Lower leg skin (tissue), 3 donors: Measurements from ENCODE around the gene TMEM127.

Experiments
- CTCF ChIP-seq, 3 donors: fragments of 450-650 bp; IDR thresholded peaks; one replicate each; pipeline ENCODE4 v1.5.1; 2016; ENCODE audit warnings: antibody characterized with exemption in 3 of 3, mild to moderate bottlenecking in 3 of 3, moderate library complexity in 2 of 3
- POLR2A ChIP-seq, 2 donors: fragments of 450-650 bp; IDR thresholded peaks; one replicate each; pipeline ENCODE4 v1.6.1; 2016 to 2017; ENCODE audit warnings: antibody characterized with exemption in 2 of 2, mild to moderate bottlenecking in 1 of 2, moderate library complexity in 1 of 2

- TF ChIP-seq CTCF (IDR thresholded peaks at IDR 0.05) (no peak), POLR2A (IDR thresholded peaks at IDR 0.05) (no peak)
Measured at GRCh38 chr2:96207073-96207773, 58.6 kb downstream of the TMEM127 start.
